Neural cell (in vitro differentiated cells): ENCODE data around the gene UGGT2. TPM values are rescaled to one million over a fixed set of nuclear protein-coding genes. Genes with fewer than 3 reads are reported as not detected.

ENCODE experiments used
- H2AFZ ChIP-seq: fragments of 200-600, 300-800 bp; sonication (generic), shearing (Covaris generic); 2 replicates; pipeline ENCODE4 v1.6.0; 2014; ENCODE audit warnings: low read depth, mild to moderate bottlenecking, antibody characterized with exemption, low read length, moderate library complexity
- H3F3A ChIP-seq: fragments of 200-600 bp; shearing (Covaris generic); 2 replicates; pipeline ENCODE4 v1.6.1; 2016; ENCODE audit warnings: mild to moderate bottlenecking, moderate library complexity, mixed read lengths, antibody characterized with exemption, low read length; ENCODE audit not compliant: insufficient read depth, poor library complexity, severe bottlenecking
- H3K27ac ChIP-seq: fragments of 200-600, 300-800 bp; sonication (generic), shearing (Covaris generic); 2 replicates; pipeline ENCODE4 v1.5.1; 2014; ENCODE audit warnings: mild to moderate bottlenecking, low read length, moderate library complexity
- H3K27me3 ChIP-seq: fragments of 300-800, 200-600 bp; sonication (generic), shearing (Covaris generic); 2 replicates; pipeline ENCODE4 v1.6.0; 2014; ENCODE audit warnings: mild to moderate bottlenecking, low read depth, low read length, moderate library complexity; ENCODE audit not compliant: insufficient read depth
- H3K36me3 ChIP-seq: fragments of 300-800, 200-600 bp; sonication (generic), shearing (Covaris generic); 2 replicates; pipeline ENCODE4 v1.5.1; 2014; ENCODE audit warnings: mild to moderate bottlenecking, antibody characterized with exemption, low read length, moderate library complexity; ENCODE audit not compliant: insufficient read depth
- H3K4me2 ChIP-seq: fragments of 300-800, 200-600 bp; sonication (generic), shearing (Covaris generic); 2 replicates; pipeline ENCODE4 v1.6.0; 2014; ENCODE audit warnings: mild to moderate bottlenecking, low read length
- H3K4me3 ChIP-seq: fragments of 300-800, 200-600 bp; sonication (generic), shearing (Covaris generic); 2 replicates; pipeline ENCODE4 v1.5.1; 2014; ENCODE audit warnings: mild to moderate bottlenecking, low read length, moderate library complexity
- H3K79me2 ChIP-seq: fragments of 200-600 bp; shearing (Covaris generic); replicated peaks from 2 replicates; pipeline ENCODE4 v1.6.0; 2014; ENCODE audit warnings: mild to moderate bottlenecking, low read length, moderate library complexity; ENCODE audit not compliant: insufficient read depth
- H3K9ac ChIP-seq: fragments of 300-800, 200-600 bp; sonication (generic), shearing (Covaris generic); 2 replicates; pipeline ENCODE4 v1.6.1; 2016; ENCODE audit warnings: mild to moderate bottlenecking, low read length, mixed read lengths
- H3K9me2 ChIP-seq: fragments of 200-600 bp; shearing (Covaris generic); 2 replicates; pipeline ENCODE4 v1.6.1; 2016; ENCODE audit warnings: mild to moderate bottlenecking, low read length, mixed read lengths; ENCODE audit not compliant: insufficient read depth
- H3K9me3 ChIP-seq: fragments of 200-600, 300-800 bp; sonication (generic), shearing (Covaris generic); 2 replicates; pipeline ENCODE4 v1.6.1; 2016; ENCODE audit warnings: mild to moderate bottlenecking, mixed run types, low read length, moderate library complexity, mixed read lengths
- H4K20me1 ChIP-seq: fragments of 200-600 bp; shearing (Covaris generic); 2 replicates; pipeline ENCODE4 v1.6.1; 2016; ENCODE audit warnings: mild to moderate bottlenecking, mixed run types; ENCODE audit not compliant: insufficient read depth
- CTCF ChIP-seq: fragments of 450-650 bp; IDR thresholded peaks from 2 replicates; pipeline ENCODE4 v1.5.1; 2014; ENCODE audit warnings: antibody characterized with exemption, mild to moderate bottlenecking, moderate library complexity; ENCODE audit not compliant: poor library complexity, severe bottlenecking
- EP300 ChIP-seq: fragments of 450-650 bp; conservative IDR thresholded peaks from 2 replicates; pipeline ENCODE4 v1.6.1; 2014; ENCODE audit warnings: antibody characterized with exemption, mild to moderate bottlenecking, moderate library complexity; ENCODE audit not compliant: poor library complexity, severe bottlenecking
- EZH2 ChIP-seq: fragments of 200-600, 300-800 bp; shearing (Covaris generic), sonication (generic); IDR thresholded peaks from 2 replicates; pipeline ENCODE4 v1.6.1; 2014; ENCODE audit warnings: antibody characterized with exemption, low read length, borderline replicate concordance, mild to moderate bottlenecking; ENCODE audit not compliant: insufficient read depth, poor library complexity, severe bottlenecking
- MXI1 ChIP-seq: fragments of 450-650 bp; conservative IDR thresholded peaks from 2 replicates; pipeline ENCODE4 v1.6.1; 2014; ENCODE audit warnings: antibody characterized with exemption, mild to moderate bottlenecking; ENCODE audit not compliant: poor library complexity, severe bottlenecking
- POLR2AphosphoS5 ChIP-seq: IDR thresholded peaks from 2 replicates; pipeline ENCODE4 v1.6.1; 2012
- RAD21 ChIP-seq: fragments of 450-650 bp; conservative IDR thresholded peaks from 2 replicates; pipeline ENCODE4 v1.6.1; 2014; ENCODE audit warnings: antibody characterized with exemption, mild to moderate bottlenecking, moderate library complexity
- REST ChIP-seq: IDR thresholded peaks from 2 replicates; pipeline ENCODE4 v1.6.1; 2012; ENCODE audit warnings: borderline replicate concordance
- SMC3 ChIP-seq: fragments of 450-650 bp; conservative IDR thresholded peaks from 2 replicates; pipeline ENCODE4 v1.6.1; 2014; ENCODE audit warnings: antibody characterized with exemption, mild to moderate bottlenecking, moderate library complexity; ENCODE audit not compliant: poor library complexity
- TAF1 ChIP-seq: IDR thresholded peaks from 2 replicates; pipeline ENCODE4 v1.6.1; 2012; ENCODE audit warnings: low read depth
- polyA plus RNA-seq: library from polyadenylated mRNA; depleted of rRNA; stranded (reverse); fragments of >200 nt; gene quantifications from 2 replicates; pipeline ENCODE4 v1.2.3, GENCODE V29; 2014

UGGT2 gene
- polyA plus RNA-seq, 1 donor from 2014 or later: 35.3 TPM

GRCh38 chr13:95957331-95957730, 95.9 kb downstream of the UGGT2 start:
- no peaks in the 10 kb centered on the region for H4K20me1 ChIP-seq
- no peak overlapping the region for H3K9ac ChIP-seq
- no peaks in the 10 kb centered on the region for H3F3A ChIP-seq
- H2AFZ ChIP-seq: no peak overlapping the region
- no peaks in the 10 kb centered on the region for H3K27me3 ChIP-seq
- no peaks in the 10 kb centered on the region for H3K9me2 ChIP-seq
- TF ChIP-seq TAF1: no peak
- no peak for TF ChIP-seq REST
- no peak for TF ChIP-seq EZH2
- TF ChIP-seq EP300: no peak
- TF ChIP-seq MXI1: no peak
- TF ChIP-seq CTCF: no peak
- TF ChIP-seq SMC3: no peak
- TF ChIP-seq RAD21: no peak
- no peaks in the 10 kb centered on the region for H3K79me2 ChIP-seq
- peaks cover 8% of the 10 kb centered on the region for H3K9me3 ChIP-seq
- no peak overlapping the region for H3K27ac ChIP-seq
- no peak overlapping the region for H3K4me3 ChIP-seq
- H3K36me3 ChIP-seq: peaks cover 9% of the 10 kb centered on the region
- H3K4me2 ChIP-seq: no peak overlapping the region

GRCh38 chr13:95956589-95957148, 96.5 kb downstream of the UGGT2 start:
- no peaks in the 10 kb centered on the region for H3K9me2 ChIP-seq
- H3F3A ChIP-seq: no peaks in the 10 kb centered on the region
- no peak overlapping the region for H3K4me3 ChIP-seq
- no peak overlapping the region for H2AFZ ChIP-seq
- peaks cover 8% of the 10 kb centered on the region for H3K9me3 ChIP-seq
- no peaks in the 10 kb centered on the region for H4K20me1 ChIP-seq
- H3K27ac ChIP-seq: no peak overlapping the region
- H3K79me2 ChIP-seq: no peaks in the 10 kb centered on the region
- peaks cover 9% of the 10 kb centered on the region for H3K36me3 ChIP-seq
- TF ChIP-seq CTCF (no peak), REST (no peak), EZH2 (no peak), SMC3 (no peak), EP300 (no peak), RAD21 (no peak), POLR2AphosphoS5 (no peak), MXI1 (no peak), TAF1 (no peak)
- H3K9ac ChIP-seq: no peak overlapping the region
- no peaks in the 10 kb centered on the region for H3K27me3 ChIP-seq
- H3K4me2 ChIP-seq: no peak overlapping the region
